ENCODE data around the gene RAP1GAP2.

Gene RAP1GAP2

GRCh38 chr17:2921443-2921842, 125.2 kb downstream of the RAP1GAP2 start:
- DNase-seq: no peak

- DNase-seq: no peak
These were observed 128.0 kb downstream of the RAP1GAP2 start for GRCh38 chr17:2924211-2924610.

GRCh38 chr17:2925011-2925410, 128.8 kb downstream of the RAP1GAP2 start:
- DNase-seq: no peak

DNA sequence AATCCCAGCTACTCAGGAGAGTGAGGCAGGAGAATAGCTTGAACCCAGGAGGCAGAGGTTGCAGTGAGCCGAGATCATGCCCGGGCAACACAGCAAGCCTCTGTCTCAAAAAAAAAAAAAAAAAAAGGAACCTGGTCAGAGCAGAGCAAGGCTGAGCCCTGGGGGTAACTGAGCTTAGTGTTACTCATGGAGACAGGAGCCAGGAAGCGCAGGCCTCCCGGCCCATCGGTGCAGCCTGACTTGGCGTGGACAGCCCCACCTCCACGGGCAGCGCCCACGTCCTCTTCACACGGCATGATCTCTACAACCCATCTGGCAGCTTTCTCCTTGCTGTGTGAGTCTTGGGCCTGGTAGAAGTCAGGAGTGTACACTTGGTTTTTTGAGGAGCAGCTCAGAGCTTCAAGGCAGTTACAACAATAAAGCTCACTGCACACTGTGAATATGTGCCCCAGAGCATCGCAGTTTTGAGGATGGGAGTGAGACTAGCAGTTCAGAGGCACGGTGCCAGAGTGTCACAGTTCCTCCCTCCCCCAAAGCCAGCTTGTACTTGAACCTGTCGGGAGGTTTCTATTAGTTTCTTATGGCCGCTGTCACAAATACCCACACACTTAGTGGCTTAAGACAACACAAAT, 129.9 kb downstream of the RAP1GAP2 start:
- no peak for DNase-seq

DNA sequence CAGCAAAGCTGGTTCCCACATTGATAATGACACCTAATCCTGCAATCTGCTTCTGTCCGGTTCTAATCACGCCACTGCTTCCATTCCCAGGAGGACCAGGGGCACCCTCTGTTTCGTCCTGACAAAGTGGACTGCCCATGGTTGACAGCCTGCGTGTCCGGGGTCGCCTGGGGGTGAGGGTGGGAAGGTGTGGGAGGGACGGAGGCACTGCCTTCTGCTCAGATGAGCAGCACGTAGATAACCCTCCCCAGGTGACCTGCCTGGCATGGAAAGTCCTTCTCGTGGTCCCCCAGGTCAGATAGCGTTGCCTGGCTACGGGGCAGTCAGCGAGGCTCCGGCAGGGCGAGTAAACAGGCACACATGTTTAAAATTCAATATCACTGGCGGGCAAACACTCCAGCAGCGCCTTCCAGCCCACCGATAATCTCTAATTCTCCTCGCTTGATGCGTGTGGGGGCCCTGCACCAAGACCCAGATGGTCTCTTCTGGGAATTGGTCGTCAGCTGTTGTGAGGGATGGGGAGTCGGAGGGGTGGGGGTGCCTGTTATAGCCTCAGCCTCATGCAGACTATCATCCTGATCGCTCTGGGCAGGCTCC, 132.2 kb downstream of the RAP1GAP2 start:
- no peak for DNase-seq

DNA sequence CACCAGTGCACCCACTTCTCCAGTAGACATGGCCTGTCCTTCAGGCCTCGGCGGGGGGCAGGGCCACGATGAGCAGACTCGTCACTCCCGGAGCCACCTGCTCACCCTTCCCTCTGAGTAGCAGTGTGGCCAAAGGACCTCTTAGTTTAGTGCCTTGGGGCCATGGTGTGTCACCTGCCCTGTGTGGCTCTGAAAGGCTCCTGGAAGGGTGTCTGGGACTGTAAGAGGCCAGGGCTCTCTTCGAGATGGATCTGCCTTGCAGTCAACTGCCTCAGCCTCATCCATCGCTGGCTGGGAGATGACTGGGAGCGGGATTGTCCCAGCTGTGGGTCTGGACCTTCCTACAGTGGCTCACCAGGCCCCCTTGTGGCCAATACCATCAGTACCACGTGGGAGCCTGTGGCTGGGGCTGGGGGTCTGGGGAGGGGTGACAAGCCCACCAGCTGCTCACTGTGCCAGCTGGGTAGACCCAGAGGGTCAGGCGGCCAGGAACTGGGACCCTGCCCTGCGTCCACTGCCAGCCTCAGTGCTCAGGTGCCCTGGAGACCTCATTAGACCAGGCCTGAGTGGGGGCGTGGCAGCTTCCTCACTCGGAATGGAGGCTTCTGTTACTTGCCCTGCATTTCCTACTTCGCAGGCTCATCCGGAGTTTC, 133.8 kb downstream of the RAP1GAP2 start:
- peak; percentile 30 for DNase-seq

- DNase-seq: no peak
These were observed 135.6 kb downstream of the RAP1GAP2 start for GRCh38 chr17:2931876-2932275.

- no peak for DNase-seq
These were observed 136.7 kb downstream of the RAP1GAP2 start for GRCh38 chr17:2932946-2933345.

DNA sequence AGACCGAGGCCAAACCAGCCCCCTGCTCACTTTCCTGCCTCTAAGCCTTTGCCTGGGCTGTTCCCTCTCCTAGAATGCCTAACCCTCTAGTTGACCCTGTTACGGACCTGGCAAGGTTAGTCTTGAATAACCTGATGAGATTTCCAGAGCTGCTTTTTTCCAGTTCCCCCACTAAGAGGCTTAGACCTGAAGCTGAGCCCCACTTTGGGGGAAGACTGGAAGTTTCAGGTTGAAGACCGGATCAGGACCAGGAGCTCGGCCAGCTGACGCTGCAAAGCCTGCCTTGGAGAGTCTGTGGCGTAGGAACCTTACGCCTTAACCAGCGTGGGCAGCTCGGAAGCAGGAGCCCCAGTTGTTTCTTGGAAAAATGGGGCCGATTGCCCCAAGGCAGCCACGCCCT, 137.4 kb downstream of the RAP1GAP2 start:
- DNase-seq: no peak

- DNase-seq: no peak
These were observed 139.4 kb downstream of the RAP1GAP2 start for GRCh38 chr17:2935632-2936031.

GRCh38 chr17:2936351-2936750, 140.1 kb downstream of the RAP1GAP2 start:
- DNase-seq: no peak

DNA sequence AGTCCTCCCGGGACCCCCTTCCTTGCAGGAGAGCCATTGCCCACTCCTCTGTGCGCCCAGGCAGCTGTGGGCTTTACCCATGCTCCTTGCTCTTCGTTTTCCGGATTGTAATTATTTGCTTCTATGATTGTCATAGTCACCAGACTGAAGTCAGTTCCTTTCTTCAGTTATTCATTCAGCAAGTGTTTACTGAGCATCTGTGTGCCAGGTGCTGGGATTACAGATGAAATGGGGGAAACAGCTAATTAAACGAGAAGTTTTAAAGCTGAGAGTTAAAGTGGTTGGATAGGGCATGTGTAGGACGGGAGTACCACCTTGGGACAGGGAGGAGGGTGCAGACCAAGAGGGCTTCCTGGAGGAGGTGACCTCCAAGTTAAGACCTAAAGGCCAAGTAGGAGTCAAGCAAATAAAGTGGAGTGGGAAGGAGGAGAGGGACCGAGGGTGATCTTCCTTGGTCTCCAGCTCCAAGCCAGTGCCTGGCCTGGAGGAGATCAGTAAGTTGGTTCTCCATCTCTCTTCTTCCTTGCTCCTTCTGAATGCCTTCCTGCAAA, 140.6 kb downstream of the RAP1GAP2 start:
- DNase-seq: no peak

DNA sequence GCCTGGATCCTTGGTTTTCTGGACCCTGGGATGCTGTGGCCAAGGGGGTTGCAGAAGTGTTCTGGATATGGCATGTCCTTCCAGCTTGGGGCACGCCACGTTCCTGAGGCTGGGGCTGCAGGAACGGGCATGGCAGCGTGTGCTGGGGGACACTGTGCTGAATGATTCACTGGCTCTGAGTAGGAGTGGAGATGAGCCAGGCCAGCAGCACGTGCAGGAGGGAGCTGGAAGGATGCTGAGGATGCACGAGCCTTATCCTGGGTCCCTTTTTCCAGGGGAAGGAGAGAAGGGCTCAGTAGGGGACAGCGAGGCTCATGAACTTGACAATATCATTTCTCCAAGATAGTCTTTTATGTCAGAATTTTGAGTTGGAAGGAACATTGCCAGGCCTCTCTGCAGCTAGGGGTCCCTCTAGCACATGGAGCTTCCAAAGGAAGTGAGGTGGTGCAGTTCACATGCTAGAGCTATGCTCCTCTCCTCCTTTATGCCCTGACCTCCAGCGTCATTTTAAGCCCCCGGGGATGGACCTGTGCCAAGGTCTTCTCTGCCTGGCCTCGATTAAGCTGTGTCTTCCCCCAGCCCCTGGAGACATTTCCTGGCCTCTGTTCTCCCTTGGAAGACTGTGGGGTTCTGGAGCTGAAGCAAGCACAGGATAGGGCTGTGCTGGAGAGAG, 141.2 kb downstream of the RAP1GAP2 start:
- no peak for DNase-seq

DNA sequence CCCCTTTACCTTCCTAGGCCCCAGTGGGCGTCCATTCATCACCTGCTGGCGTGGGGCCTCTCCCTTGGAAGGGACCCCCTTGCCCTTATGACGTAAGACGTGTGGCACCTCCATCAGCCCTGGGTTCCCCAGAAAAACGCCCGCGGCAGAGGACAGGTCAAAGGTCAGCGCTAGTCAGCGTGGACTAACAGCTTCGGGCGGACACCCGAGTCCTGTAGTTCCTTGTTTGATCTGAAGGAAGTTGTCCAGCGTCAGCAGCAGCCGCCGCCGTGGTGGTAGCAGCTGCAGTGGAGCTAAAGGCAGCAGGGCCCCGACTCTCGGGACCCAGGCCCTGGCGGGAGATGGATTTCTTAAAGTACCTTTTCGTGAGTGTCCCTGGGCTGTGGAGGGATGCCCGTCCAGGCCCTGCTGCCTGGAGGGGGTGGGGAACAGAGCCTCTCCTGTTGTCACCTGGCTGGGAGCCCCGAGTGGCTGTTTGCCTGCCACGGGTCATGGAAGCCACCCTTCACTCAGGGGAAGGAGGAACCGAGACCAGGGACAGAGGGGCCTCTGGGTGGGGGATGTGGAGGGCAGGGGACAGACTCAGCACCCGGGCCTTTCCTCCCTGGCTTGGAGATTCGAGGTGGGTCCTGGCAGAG, 143.6 kb downstream of the RAP1GAP2 start:
- no peak for DNase-seq

GRCh38 chr17:2940352-2940751, 144.1 kb downstream of the RAP1GAP2 start:
- no peak for DNase-seq

- DNase-seq: peak; percentile 23
These were observed 147.7 kb downstream of the RAP1GAP2 start for GRCh38 chr17:2943981-2944380.

- no peak for DNase-seq
These were observed 149.1 kb downstream of the RAP1GAP2 start for GRCh38 chr17:2945299-2945698.

GRCh38 chr17:2946144-2946543, 149.9 kb downstream of the RAP1GAP2 start:
- DNase-seq: no peak

GRCh38 chr17:2947588-2947950, 151.3 kb downstream of the RAP1GAP2 start:
- DNase-seq: no peak

- no peak for DNase-seq
These were observed 151.8 kb downstream of the RAP1GAP2 start for GRCh38 chr17:2947996-2948550.

- DNase-seq: no peak
These were observed 152.7 kb downstream of the RAP1GAP2 start for GRCh38 chr17:2948721-2949468.

DNA sequence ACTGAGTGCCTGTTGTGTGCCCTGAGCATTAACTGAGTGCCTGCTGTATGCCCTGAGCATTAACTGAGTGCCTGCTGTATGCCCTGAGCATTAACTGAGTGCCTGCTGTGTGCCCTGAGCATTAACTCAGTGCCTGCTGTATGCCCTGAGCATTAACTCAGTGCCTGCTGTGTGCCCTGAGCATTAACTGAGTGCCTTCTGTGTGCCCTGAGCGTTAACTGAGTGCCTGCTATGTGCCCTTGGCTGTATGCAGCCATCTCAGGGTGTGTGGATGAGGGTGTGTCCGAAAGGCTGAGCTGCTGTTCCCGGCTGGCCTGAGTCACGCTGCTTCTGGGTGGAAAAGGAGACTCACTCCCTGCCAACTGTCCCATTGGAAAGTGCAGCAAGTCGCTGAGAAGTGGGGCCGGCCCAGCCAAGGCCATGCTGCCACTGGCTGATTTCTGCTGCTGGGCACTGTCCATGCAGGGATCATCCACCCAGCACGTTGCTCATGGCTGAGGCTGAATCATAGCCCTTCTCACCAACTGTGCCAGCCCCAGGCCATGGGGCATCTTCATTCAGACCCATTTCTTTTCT, 153.3 kb downstream of the RAP1GAP2 start:
- DNase-seq: no peak
